Stomach (tissue), 4 donors: Measurements from ENCODE around the gene CHAF1A.

ENCODE experiments used
- POLR2A ChIP-seq, 4 donors: fragments of 450-650 bp; IDR thresholded peaks; one replicate each; pipeline ENCODE4 v1.6.1; 2016; ENCODE audit warnings: antibody characterized with exemption in 4 of 4, control low read depth in 2 of 4, mild to moderate bottlenecking in 1 of 4, moderate library complexity in 1 of 4
- POLR2AphosphoS5 ChIP-seq, 3 donors: sonication (generic); formaldehyde crosslinking; IDR thresholded peaks; one replicate each; pipeline ENCODE4 v1.6.1; 2016; ENCODE audit warnings: antibody characterized with exemption in 3 of 3
- TF ChIP-seq, protein P1 (sequence below), 7 experiments: fragments of 450-650 bp in 4 of 7; fragments of 200-600 bp in 3 of 7; sonication (generic) in 3 of 7; IDR thresholded peaks; one replicate each; pipeline ENCODE4 v1.5.1; 2016 to 2019; ENCODE audit warnings: antibody characterized with exemption in 7 of 7, control low read depth in 2 of 7, mild to moderate bottlenecking in 1 of 7

DNA sequence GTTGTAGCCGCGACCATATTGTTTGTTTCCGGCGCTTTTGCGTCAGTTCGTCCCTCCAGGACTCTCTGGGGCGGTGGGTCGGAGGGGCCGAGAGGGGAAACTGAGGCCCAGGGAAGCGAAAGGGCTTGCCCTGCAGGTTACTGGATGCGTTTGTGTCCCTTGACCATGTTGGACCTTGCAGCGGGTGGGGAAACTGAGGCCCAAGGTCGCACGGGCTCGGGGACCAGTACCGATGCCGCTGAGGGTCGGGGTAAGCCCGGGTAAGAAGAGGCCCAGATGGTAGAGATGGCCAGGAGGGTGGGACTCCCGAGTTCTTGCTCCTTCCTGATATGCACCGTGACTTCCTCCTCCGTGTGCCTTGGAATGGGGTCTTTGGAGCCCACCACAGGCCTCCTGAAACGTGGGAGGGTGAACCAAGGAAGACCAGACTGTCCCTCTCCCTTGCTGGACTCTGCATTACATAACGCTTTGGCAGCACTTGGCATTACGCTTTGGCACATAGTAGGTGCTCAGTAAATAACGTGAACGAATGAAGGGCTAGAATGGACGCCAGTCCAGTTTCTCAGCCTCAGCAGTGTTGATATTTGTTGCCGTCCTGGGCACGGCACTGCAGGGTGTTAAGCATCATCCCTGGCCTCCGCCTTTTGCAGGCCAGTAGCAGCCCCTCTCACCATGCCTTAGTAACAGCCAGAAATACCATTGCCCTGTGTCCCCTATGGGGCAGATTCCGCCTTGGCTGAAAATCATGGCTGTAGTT lies 743 bp downstream of the CHAF1A start:
- TF ChIP-seq, protein P1, sequence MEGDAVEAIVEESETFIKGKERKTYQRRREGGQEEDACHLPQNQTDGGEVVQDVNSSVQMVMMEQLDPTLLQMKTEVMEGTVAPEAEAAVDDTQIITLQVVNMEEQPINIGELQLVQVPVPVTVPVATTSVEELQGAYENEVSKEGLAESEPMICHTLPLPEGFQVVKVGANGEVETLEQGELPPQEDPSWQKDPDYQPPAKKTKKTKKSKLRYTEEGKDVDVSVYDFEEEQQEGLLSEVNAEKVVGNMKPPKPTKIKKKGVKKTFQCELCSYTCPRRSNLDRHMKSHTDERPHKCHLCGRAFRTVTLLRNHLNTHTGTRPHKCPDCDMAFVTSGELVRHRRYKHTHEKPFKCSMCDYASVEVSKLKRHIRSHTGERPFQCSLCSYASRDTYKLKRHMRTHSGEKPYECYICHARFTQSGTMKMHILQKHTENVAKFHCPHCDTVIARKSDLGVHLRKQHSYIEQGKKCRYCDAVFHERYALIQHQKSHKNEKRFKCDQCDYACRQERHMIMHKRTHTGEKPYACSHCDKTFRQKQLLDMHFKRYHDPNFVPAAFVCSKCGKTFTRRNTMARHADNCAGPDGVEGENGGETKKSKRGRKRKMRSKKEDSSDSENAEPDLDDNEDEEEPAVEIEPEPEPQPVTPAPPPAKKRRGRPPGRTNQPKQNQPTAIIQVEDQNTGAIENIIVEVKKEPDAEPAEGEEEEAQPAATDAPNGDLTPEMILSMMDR (IDR thresholded peaks at IDR 0.05) = no peak
- no peak for TF ChIP-seq POLR2AphosphoS5 (IDR thresholded peaks at IDR 0.05)
- TF ChIP-seq POLR2A (IDR thresholded peaks at IDR 0.05) = no peak
